Measurements from ENCODE around the gene CNPY1.

CNPY1 gene

DNA sequence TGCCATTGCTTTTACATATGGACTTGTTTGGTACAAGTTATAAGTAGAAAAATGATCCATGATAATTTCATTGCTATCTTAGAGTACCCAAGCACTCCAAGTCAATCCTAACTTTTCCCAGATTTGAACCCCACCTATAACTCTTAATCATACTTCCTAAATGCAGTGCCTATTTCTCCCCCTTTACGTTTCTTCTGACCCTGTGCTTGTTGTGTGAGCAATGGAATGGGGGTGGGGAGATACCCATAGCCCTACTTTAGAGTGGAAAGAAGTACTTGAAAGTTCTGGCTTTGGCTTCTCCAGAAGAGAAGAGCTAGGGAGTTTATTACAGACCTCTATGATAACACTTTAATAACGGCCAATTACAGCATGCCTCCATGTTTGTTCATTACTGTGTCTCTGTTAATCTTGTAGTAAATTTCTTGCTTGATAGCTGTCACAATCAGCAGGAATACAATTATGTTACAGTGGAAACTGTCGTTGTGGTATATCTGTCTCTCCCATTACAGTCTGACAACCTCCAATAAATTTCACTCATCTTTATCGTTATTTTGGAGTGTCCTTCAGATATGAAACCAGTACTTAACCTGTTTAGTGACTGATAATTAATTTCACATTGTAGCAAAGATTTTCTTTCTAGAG lies 34.0 kb downstream of the CNPY1 start:
- Histone ChIP-seq H3K27me3 (ENCODE audit: insufficient read depth, poor library complexity, severe bottlenecking) (peaks cover 57% of the 10 kb centered on the region), H3K4me3 (replicated peaks; ENCODE audit: insufficient read depth, low read length) (no peak overlapping the region), H3K27ac (replicated peaks) (no peak overlapping the region)
- no peak for DNase-seq (ENCODE audit: low read depth in 1 of 2, low spot score in 1 of 2)
- TF ChIP-seq, protein P1, sequence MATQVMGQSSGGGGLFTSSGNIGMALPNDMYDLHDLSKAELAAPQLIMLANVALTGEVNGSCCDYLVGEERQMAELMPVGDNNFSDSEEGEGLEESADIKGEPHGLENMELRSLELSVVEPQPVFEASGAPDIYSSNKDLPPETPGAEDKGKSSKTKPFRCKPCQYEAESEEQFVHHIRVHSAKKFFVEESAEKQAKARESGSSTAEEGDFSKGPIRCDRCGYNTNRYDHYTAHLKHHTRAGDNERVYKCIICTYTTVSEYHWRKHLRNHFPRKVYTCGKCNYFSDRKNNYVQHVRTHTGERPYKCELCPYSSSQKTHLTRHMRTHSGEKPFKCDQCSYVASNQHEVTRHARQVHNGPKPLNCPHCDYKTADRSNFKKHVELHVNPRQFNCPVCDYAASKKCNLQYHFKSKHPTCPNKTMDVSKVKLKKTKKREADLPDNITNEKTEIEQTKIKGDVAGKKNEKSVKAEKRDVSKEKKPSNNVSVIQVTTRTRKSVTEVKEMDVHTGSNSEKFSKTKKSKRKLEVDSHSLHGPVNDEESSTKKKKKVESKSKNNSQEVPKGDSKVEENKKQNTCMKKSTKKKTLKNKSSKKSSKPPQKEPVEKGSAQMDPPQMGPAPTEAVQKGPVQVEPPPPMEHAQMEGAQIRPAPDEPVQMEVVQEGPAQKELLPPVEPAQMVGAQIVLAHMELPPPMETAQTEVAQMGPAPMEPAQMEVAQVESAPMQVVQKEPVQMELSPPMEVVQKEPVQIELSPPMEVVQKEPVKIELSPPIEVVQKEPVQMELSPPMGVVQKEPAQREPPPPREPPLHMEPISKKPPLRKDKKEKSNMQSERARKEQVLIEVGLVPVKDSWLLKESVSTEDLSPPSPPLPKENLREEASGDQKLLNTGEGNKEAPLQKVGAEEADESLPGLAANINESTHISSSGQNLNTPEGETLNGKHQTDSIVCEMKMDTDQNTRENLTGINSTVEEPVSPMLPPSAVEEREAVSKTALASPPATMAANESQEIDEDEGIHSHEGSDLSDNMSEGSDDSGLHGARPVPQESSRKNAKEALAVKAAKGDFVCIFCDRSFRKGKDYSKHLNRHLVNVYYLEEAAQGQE (IDR thresholded peaks at IDR 0.05; ENCODE audit: insufficient replicate concordance, low read depth), result no peak
- TF ChIP-seq, protein P2, sequence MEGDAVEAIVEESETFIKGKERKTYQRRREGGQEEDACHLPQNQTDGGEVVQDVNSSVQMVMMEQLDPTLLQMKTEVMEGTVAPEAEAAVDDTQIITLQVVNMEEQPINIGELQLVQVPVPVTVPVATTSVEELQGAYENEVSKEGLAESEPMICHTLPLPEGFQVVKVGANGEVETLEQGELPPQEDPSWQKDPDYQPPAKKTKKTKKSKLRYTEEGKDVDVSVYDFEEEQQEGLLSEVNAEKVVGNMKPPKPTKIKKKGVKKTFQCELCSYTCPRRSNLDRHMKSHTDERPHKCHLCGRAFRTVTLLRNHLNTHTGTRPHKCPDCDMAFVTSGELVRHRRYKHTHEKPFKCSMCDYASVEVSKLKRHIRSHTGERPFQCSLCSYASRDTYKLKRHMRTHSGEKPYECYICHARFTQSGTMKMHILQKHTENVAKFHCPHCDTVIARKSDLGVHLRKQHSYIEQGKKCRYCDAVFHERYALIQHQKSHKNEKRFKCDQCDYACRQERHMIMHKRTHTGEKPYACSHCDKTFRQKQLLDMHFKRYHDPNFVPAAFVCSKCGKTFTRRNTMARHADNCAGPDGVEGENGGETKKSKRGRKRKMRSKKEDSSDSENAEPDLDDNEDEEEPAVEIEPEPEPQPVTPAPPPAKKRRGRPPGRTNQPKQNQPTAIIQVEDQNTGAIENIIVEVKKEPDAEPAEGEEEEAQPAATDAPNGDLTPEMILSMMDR (IDR thresholded peaks at IDR 0.05; ENCODE audit: insufficient read depth, low read length), result no peak
- no peak for TF ChIP-seq GABPA (IDR thresholded peaks at IDR 0.05; ENCODE audit: low read depth)
- TF ChIP-seq SPI1 (IDR thresholded peaks at IDR 0.05; ENCODE audit: borderline replicate concordance, low read depth), result no peak
- no peak for TF ChIP-seq POLR2AphosphoS5 (IDR thresholded peaks at IDR 0.05; ENCODE audit: low read depth)

DNA sequence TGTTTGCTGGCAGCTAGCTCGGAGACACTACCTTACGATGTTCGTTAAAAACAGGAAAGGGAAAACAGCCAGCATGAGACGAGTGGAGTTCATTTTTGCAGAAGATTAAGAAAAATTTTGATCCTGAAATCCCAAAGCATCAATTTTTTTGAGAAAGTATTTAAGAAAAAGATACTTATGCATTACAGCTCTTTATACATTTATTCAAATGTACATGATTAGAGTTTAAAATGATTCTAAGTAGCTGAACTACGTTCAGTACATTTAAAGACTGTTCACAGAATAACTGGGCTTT lies 34.7 kb downstream of the CNPY1 start:
- no peak for DNase-seq (ENCODE audit: low read depth in 1 of 2, low spot score in 1 of 2)
- H3K27me3 ChIP-seq (ENCODE audit: insufficient read depth, poor library complexity, severe bottlenecking), result peaks cover 62% of the 10 kb centered on the region
- no peak overlapping the region for H3K4me3 ChIP-seq (replicated peaks; ENCODE audit: insufficient read depth, low read length)
- TF ChIP-seq POLR2AphosphoS5 (IDR thresholded peaks at IDR 0.05; ENCODE audit: low read depth), result no peak
- TF ChIP-seq SPI1 (IDR thresholded peaks at IDR 0.05; ENCODE audit: borderline replicate concordance, low read depth), result no peak
- TF ChIP-seq, protein P2 (IDR thresholded peaks at IDR 0.05; ENCODE audit: insufficient read depth, low read length), result no peak
- no peak overlapping the region for H3K27ac ChIP-seq (replicated peaks)

DNA sequence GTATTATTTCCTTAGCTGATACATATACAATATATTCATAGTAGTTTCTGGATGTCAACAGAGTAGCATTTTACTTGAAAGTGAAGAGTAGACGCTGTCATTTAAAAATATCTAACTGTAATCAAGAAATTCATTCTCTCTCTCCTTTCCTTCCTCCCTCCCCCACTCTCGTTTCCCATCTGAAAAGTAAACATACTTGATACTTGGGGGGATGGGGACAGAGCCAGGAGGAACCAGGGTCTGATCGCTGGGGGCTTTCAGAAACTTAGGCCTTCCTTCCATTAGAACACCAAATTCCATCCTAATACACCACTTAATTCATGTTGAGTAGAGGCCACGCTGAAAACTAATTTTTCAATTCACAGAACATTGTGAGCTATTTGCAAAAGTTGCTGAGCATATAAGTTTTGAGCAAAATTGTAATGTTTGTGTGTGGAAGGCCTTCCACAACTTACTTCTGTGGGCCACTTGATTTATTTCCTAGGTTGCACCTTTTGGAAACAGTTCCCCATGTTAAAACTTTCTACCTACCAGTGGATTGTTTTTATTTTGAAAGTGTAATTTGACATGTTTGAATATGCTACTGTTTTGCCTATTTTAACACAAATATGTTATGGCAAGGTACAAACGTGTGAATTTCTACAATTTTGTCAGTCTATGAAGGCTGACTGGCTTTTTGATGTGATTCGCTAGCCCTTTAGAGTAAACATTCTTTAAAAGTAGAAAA lies 35.2 kb downstream of the CNPY1 start:
- no peak for TF ChIP-seq GABPA (IDR thresholded peaks at IDR 0.05; ENCODE audit: low read depth)
- TF ChIP-seq, protein P2 (IDR thresholded peaks at IDR 0.05; ENCODE audit: insufficient read depth, low read length), result no peak
- TF ChIP-seq, protein P1 (IDR thresholded peaks at IDR 0.05; ENCODE audit: insufficient replicate concordance, low read depth), result no peak
- TF ChIP-seq POLR2AphosphoS5 (IDR thresholded peaks at IDR 0.05; ENCODE audit: low read depth), result no peak
- no peak for TF ChIP-seq SPI1 (IDR thresholded peaks at IDR 0.05; ENCODE audit: borderline replicate concordance, low read depth)
- no peak overlapping the region for H3K4me3 ChIP-seq (replicated peaks; ENCODE audit: insufficient read depth, low read length)
- no peak overlapping the region for H3K27ac ChIP-seq (replicated peaks)
- DNase-seq (ENCODE audit: low read depth in 1 of 2, low spot score in 1 of 2), result no peak
- H3K27me3 ChIP-seq (ENCODE audit: insufficient read depth, poor library complexity, severe bottlenecking), result peaks cover 67% of the 10 kb centered on the region
